ENCODE results near the gene ULK4. TPM values are rescaled to one million over a fixed set of nuclear protein-coding genes. Genes with fewer than 3 reads are reported as not detected.
"Not testable (repeated sequence)": the region's sequence is repeated elsewhere in the genome, so short reads cannot be mapped to it uniquely, and the experiment has no call there.

Gene ULK4
- total RNA-seq, 1 experiment from 2014 or later: 6.6 TPM

- DNase-seq: no peak
- H3K4me3 ChIP-seq (ENCODE audit: insufficient read depth, low read depth, low read length): no peak overlapping the region
- H3K27me3 ChIP-seq (ENCODE audit: control insufficient read depth, insufficient read depth, low read length): no peaks in the 10 kb centered on the region
- H3K36me3 ChIP-seq (replicated peaks; ENCODE audit: control insufficient read depth, insufficient read depth, low read length): no peaks in the 10 kb centered on the region
Observed at GRCh38 chr3:41575724-41576123, 386.2 kb downstream of the ULK4 start.

- Histone ChIP-seq H3K36me3 (replicated peaks; ENCODE audit: control insufficient read depth, insufficient read depth, low read length) (no peaks in the 10 kb centered on the region), H3K4me3 (ENCODE audit: insufficient read depth, low read depth, low read length) (no peak overlapping the region), H3K27me3 (ENCODE audit: control insufficient read depth, insufficient read depth, low read length) (no peaks in the 10 kb centered on the region)
- peak; percentile 30 for DNase-seq
Observed at GRCh38 chr3:41574900-41575299, 387.0 kb downstream of the ULK4 start.

- no peaks in the 10 kb centered on the region for H3K27me3 ChIP-seq (ENCODE audit: control insufficient read depth, insufficient read depth, low read length)
- no peak overlapping the region for H3K4me3 ChIP-seq (ENCODE audit: insufficient read depth, low read depth, low read length)
- DNase-seq: no peak
- H3K36me3 ChIP-seq (replicated peaks; ENCODE audit: control insufficient read depth, insufficient read depth, low read length): no peaks in the 10 kb centered on the region
Observed at GRCh38 chr3:41573591-41573990, 388.3 kb downstream of the ULK4 start.

GRCh38 chr3:41572092-41572491 lies 389.8 kb downstream of the ULK4 start:
- DNase-seq: no peak
- Histone ChIP-seq H3K4me3 (ENCODE audit: insufficient read depth, low read depth, low read length) (no peak overlapping the region), H3K27me3 (ENCODE audit: control insufficient read depth, insufficient read depth, low read length) (no peaks in the 10 kb centered on the region), H3K36me3 (replicated peaks; ENCODE audit: control insufficient read depth, insufficient read depth, low read length) (no peaks in the 10 kb centered on the region)

DNA sequence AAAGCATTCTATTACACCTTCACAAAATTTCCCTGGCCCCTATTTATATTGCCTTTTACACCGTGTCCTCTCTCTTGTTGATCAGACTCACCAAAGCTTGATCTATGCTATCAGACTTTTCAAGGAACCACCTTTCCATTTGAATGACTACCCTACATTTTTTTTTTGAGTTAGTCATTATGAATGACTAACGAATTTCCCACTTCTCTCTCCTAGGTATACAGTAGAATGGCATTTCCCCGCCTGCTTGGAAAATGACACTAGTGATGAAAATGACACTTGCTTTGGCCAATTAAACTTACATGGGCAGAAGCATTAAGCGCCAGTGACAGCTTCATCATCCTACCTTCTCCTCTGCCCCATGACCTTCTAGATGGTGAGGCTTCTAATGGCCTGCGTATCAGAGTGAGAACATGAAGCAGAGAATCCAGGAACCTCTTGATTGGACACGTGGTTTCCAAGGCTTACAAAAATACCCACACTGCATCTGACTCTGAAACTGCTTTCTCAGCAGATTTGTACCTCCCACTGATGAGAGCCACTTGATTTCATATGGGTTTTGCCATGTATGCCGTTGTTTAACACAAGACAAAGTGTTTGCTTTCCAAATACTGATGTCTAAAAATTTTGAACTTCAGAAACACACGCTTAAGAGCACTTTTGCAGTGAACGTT lies 392.1 kb downstream of the ULK4 start:
- Histone ChIP-seq H3K4me3 (ENCODE audit: insufficient read depth, low read depth, low read length) (no peak overlapping the region), H3K27me3 (ENCODE audit: control insufficient read depth, insufficient read depth, low read length) (no peaks in the 10 kb centered on the region), H3K36me3 (replicated peaks; ENCODE audit: control insufficient read depth, insufficient read depth, low read length) (no peaks in the 10 kb centered on the region)
- no peak for DNase-seq

GRCh38 chr3:41565948-41566514 lies 395.9 kb downstream of the ULK4 start:
- no peak for DNase-seq
- H3K27me3 ChIP-seq (ENCODE audit: control insufficient read depth, insufficient read depth, low read length): no peaks in the 10 kb centered on the region
- no peak overlapping the region for H3K4me3 ChIP-seq (ENCODE audit: insufficient read depth, low read depth, low read length)
- no peaks in the 10 kb centered on the region for H3K36me3 ChIP-seq (replicated peaks; ENCODE audit: control insufficient read depth, insufficient read depth, low read length)

DNA sequence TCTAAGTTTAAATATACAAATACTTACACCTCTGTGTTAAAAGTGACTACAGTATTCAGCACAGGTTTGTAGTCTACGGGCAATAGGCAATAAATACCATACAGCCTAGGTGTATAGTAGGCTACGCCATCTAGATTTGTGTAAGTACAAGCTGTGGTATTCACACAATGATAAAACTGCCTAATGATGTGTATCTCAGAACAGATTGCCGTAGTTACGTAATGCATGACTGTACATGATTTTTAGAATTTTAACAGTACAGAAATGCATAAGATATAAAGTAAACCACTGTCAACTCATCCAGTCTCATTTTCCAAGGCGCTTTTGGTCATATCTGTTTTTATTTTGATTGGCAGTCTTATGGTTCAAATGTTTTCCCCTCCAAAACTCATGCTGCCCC lies 396.9 kb downstream of the ULK4 start:
- DNase-seq: no peak
- no peak overlapping the region for H3K4me3 ChIP-seq (ENCODE audit: insufficient read depth, low read depth, low read length)
- no peaks in the 10 kb centered on the region for H3K36me3 ChIP-seq (replicated peaks; ENCODE audit: control insufficient read depth, insufficient read depth, low read length)
- H3K27me3 ChIP-seq (ENCODE audit: control insufficient read depth, insufficient read depth, low read length): no peaks in the 10 kb centered on the region

- not testable (repeated sequence) for H3K27me3 ChIP-seq (ENCODE audit: control insufficient read depth, insufficient read depth, low read length); DNase-seq; H3K4me3 ChIP-seq (ENCODE audit: insufficient read depth, low read depth, low read length); H3K36me3 ChIP-seq (replicated peaks; ENCODE audit: control insufficient read depth, insufficient read depth, low read length)
Observed at GRCh38 chr3:41556245-41556644, 405.7 kb downstream of the ULK4 start.

GRCh38 chr3:41532976-41533375 lies 428.9 kb downstream of the ULK4 start:
- DNase-seq: no peak
- no peak overlapping the region for H3K4me3 ChIP-seq (ENCODE audit: insufficient read depth, low read depth, low read length)
- H3K36me3 ChIP-seq (replicated peaks; ENCODE audit: control insufficient read depth, insufficient read depth, low read length): no peaks in the 10 kb centered on the region
- no peaks in the 10 kb centered on the region for H3K27me3 ChIP-seq (ENCODE audit: control insufficient read depth, insufficient read depth, low read length)

DNA sequence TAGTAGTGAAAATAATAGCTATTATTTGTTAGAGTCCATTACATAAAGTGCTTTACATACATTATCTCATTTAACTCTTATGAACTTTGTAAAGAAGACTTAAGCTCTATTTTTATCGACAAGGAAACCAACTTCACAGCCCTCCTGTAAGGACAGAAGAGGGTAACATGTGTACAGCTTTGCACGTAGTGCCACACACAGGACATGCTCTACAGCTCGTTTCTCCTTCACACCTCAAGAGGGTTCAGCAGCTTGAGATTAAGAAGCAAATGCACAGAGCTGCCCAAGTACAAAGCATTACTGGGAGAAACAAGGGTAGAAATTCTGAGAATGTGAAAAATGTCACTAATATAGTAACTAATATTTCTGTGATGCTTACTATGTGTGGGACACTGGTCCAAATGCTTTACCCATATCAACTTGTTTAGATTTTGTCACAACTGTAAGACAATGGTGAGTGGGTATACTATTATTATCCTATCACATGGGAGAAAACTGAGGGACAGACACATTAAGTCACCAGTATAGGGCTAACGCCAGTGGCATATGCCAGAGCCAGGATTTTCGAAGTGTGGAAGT lies 434.8 kb downstream of the ULK4 start:
- Histone ChIP-seq H3K36me3 (replicated peaks; ENCODE audit: control insufficient read depth, insufficient read depth, low read length) (no peaks in the 10 kb centered on the region), H3K27me3 (ENCODE audit: control insufficient read depth, insufficient read depth, low read length) (no peaks in the 10 kb centered on the region), H3K4me3 (ENCODE audit: insufficient read depth, low read depth, low read length) (no peak overlapping the region)
- DNase-seq: no peak

DNA sequence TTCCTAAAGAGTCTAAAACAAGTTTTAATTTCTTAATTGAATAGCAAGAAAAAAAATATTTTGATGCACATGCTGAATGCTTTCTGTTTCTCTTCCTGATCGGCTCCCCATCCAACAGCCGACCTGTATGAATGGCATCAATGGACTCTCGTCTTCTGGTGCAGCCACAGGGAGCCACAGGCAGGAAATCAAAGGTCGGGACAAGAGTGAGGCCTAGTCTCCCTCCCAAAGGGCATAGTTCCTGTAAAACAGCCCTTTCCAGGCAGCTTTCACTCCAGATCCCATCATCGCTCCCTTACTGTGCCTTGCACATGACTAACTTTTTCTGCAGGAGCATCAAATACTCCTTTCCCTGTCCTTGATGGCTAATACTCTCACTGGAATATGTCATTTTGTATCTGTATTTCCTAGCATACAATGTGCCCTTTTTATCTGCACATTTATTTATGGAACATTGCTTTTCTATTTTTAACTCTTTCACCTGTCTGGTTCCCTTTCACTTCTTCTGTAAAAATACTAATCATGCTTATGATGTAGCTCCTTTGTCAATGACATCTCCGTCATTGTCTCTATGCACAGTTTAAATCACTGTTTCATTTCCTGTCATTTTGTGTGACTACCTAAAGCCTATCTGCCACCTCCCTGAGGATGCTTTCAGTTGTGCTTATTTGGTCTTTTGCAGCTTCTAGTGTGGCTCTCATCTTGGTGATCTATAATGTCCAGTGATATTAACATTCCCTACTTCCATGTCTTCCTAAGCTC lies 436.4 kb downstream of the ULK4 start:
- no peak overlapping the region for H3K4me3 ChIP-seq (ENCODE audit: insufficient read depth, low read depth, low read length)
- DNase-seq: no peak
- H3K36me3 ChIP-seq (replicated peaks; ENCODE audit: control insufficient read depth, insufficient read depth, low read length): no peaks in the 10 kb centered on the region
- H3K27me3 ChIP-seq (ENCODE audit: control insufficient read depth, insufficient read depth, low read length): no peaks in the 10 kb centered on the region

DNA sequence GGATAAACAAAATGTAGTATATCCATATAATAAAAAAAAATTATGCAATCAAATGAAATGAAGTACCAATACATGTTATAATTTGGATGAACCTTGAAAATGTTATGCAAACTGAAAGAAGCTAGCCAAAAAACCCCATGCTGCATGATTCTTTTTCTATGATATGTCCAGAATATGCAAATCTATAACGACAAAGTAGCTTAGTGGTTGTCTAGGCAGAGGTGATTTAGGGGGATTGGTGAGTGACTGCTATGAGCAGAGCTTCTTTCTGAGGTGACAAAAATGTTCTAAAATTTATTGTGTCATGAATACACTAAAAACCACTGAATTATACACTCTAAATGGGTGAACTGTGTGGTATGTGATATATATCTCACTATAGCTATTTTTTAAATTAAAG lies 438.0 kb downstream of the ULK4 start:
- DNase-seq: no peak
- Histone ChIP-seq H3K4me3 (ENCODE audit: insufficient read depth, low read depth, low read length) (no peak overlapping the region), H3K36me3 (replicated peaks; ENCODE audit: control insufficient read depth, insufficient read depth, low read length) (no peaks in the 10 kb centered on the region), H3K27me3 (ENCODE audit: control insufficient read depth, insufficient read depth, low read length) (no peaks in the 10 kb centered on the region)

DNA sequence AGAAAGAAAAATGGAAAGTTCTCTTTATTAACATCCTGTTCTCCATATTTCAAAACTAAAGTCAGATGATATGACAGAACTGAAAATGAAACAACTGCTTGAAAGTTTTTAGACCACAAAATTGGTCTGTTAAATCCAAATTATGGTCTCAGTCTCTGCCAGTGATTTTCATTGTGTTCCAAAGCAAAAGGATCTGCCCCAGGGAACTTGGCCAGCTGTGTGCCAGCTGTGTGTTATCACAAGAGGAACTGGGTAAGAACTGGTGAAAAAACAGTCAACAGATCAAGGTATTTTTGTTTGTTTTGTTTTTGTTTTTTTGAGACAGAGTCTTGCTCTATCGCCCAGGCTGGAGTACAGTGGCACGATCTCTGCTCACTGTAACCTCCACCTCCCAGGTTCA lies 439.3 kb downstream of the ULK4 start:
- Histone ChIP-seq H3K36me3 (replicated peaks; ENCODE audit: control insufficient read depth, insufficient read depth, low read length) (no peaks in the 10 kb centered on the region), H3K4me3 (ENCODE audit: insufficient read depth, low read depth, low read length) (no peak overlapping the region), H3K27me3 (ENCODE audit: control insufficient read depth, insufficient read depth, low read length) (no peaks in the 10 kb centered on the region)
- no peak for DNase-seq

GRCh38 chr3:41521010-41521655 lies 440.8 kb downstream of the ULK4 start:
- Histone ChIP-seq H3K27me3 (ENCODE audit: control insufficient read depth, insufficient read depth, low read length) (no peaks in the 10 kb centered on the region), H3K36me3 (replicated peaks; ENCODE audit: control insufficient read depth, insufficient read depth, low read length) (no peaks in the 10 kb centered on the region), H3K4me3 (ENCODE audit: insufficient read depth, low read depth, low read length) (no peak overlapping the region)
- DNase-seq: no peak
